ENCODE results near the gene THAP7. TPM values are rescaled to one million over a fixed set of nuclear protein-coding genes. Genes with fewer than 3 reads are reported as not detected.
A peak's percentile ranks its signal among the peaks of the same experiment; 100 is the strongest.

The THAP7 gene
- total RNA-seq, 1 experiment from 2014 or later: 38.5 TPM

- H3K4me1 ChIP-seq (ENCODE audit: insufficient read depth, low read length, poor library complexity, severe bottlenecking): peaks cover 18% of the 10 kb centered on the region
- TF ChIP-seq, protein P1, sequence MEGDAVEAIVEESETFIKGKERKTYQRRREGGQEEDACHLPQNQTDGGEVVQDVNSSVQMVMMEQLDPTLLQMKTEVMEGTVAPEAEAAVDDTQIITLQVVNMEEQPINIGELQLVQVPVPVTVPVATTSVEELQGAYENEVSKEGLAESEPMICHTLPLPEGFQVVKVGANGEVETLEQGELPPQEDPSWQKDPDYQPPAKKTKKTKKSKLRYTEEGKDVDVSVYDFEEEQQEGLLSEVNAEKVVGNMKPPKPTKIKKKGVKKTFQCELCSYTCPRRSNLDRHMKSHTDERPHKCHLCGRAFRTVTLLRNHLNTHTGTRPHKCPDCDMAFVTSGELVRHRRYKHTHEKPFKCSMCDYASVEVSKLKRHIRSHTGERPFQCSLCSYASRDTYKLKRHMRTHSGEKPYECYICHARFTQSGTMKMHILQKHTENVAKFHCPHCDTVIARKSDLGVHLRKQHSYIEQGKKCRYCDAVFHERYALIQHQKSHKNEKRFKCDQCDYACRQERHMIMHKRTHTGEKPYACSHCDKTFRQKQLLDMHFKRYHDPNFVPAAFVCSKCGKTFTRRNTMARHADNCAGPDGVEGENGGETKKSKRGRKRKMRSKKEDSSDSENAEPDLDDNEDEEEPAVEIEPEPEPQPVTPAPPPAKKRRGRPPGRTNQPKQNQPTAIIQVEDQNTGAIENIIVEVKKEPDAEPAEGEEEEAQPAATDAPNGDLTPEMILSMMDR (conservative IDR thresholded peaks at IDR 0.05; ENCODE audit: low read depth, low read length): no peak
- no peak for TF ChIP-seq EZH2 (IDR thresholded peaks at IDR 0.05; ENCODE audit: borderline replicate concordance, low read depth, low read length, poor library complexity, severe bottlenecking)
- no peak overlapping the region for H3K27ac ChIP-seq (ENCODE audit: low read depth, low read length, poor library complexity, severe bottlenecking)
- no TSS peak for BruUV-seq (replicated peaks)
- H3K9me3 ChIP-seq (ENCODE audit: low read depth, low read length, poor library complexity, severe bottlenecking): no peaks in the 10 kb centered on the region
- H3K36me3 ChIP-seq (ENCODE audit: insufficient read depth, low read length, poor library complexity, severe bottlenecking): peaks cover 17% of the 10 kb centered on the region
- no peaks in the 10 kb centered on the region for H3K27me3 ChIP-seq (replicated peaks; ENCODE audit: insufficient read depth, low read depth, low read length, poor library complexity)
- DNase-seq (ENCODE audit: low spot score): no peak
- ChIA-PET CTCF (no interaction called here), POLR2A (ENCODE audit: low non-redundant PET) (no interaction called here)
- no peak overlapping the region for H3K4me3 ChIP-seq (ENCODE audit: low read depth, low read length, poor library complexity, severe bottlenecking)
- intact Hi-C loops (cut with micrococcal nuclease; ENCODE audit: unreplicated experiment): no loop called here
Measured at GRCh38 chr22:21003782-21004181, 1.9 kb upstream of the THAP7 start.

GRCh38 chr22:21000987-21001600 is 824 bp downstream of the THAP7 start:
- TF ChIP-seq, protein P1 (conservative IDR thresholded peaks at IDR 0.05; ENCODE audit: low read depth, low read length): no peak
- no peak for TF ChIP-seq EZH2 (IDR thresholded peaks at IDR 0.05; ENCODE audit: borderline replicate concordance, low read depth, low read length, poor library complexity, severe bottlenecking)
- no TSS peak for BruUV-seq (replicated peaks)
- H3K9me3 ChIP-seq (ENCODE audit: low read depth, low read length, poor library complexity, severe bottlenecking): no peaks in the 10 kb centered on the region
- intact Hi-C loops (cut with micrococcal nuclease; ENCODE audit: unreplicated experiment): loop anchor here (2.0 kb wide), 1 partner anchor 82 kb away; no protein-coding TSS in a partner anchor
- H3K36me3 ChIP-seq (ENCODE audit: insufficient read depth, low read length, poor library complexity, severe bottlenecking): peaks cover 21% of the 10 kb centered on the region
- CTCF ChIA-PET: no interaction called here
- peak overlapping the region; percentile 85 for H3K4me3 ChIP-seq (ENCODE audit: low read depth, low read length, poor library complexity, severe bottlenecking)
- peaks cover 18% of the 10 kb centered on the region for H3K4me1 ChIP-seq (ENCODE audit: insufficient read depth, low read length, poor library complexity, severe bottlenecking)
- POLR2A ChIA-PET (ENCODE audit: low non-redundant PET): no interaction called here
- H3K27ac ChIP-seq (ENCODE audit: low read depth, low read length, poor library complexity, severe bottlenecking): peak overlapping the region; percentile 95
- H3K27me3 ChIP-seq (replicated peaks; ENCODE audit: insufficient read depth, low read depth, low read length, poor library complexity): no peaks in the 10 kb centered on the region
- DNase-seq (ENCODE audit: low spot score): no peak

DNA sequence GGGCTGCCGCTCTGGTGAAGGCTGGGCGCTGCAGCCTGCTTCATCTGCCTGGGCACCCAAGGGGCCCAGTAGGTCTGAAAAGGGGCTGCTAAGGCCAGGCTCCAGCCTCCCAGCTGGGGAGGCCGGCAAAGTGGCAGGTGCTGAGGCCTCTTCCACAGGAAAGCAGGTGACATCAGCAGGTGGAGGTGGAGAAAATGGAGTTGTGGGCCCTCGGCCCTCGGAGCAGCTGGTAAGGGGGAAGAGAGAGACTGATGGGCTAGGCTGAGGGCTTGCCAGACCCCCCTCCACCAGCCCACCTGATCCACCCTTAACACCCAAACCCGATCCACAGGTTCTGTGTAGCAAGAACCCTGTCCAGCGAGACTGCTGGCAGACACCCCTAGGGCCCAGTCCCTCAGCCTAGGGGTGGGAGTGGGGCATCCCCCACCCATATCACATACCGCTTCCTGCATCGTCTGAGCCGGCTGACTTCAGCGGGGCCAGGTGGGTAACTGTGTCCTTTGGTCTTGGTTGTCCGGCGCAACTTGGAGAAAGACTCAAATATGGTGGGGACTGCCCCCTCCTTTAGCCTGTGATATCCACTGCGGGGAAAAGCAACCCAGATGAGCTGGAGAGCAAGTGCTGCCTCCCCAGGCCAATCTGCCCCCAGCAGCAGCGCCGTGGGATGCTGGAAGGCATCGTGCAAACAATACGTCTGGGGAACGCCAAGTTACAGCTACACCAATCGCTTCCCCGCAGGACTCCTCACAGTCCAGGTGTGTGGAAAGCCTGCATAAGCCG is 1.5 kb downstream of the THAP7 start:
- BruUV-seq (replicated peaks): no TSS peak
- TF ChIP-seq EZH2 (IDR thresholded peaks at IDR 0.05; ENCODE audit: borderline replicate concordance, low read depth, low read length, poor library complexity, severe bottlenecking): no peak
- TF ChIP-seq, protein P1 (conservative IDR thresholded peaks at IDR 0.05; ENCODE audit: low read depth, low read length): no peak
- intact Hi-C loops (cut with micrococcal nuclease; ENCODE audit: unreplicated experiment): loop anchor here (2.0 kb wide), 1 partner anchor 82 kb away; no protein-coding TSS in a partner anchor

More for the DNA sequence above, 1.5 kb downstream of the THAP7 start:
- H3K36me3 ChIP-seq (ENCODE audit: insufficient read depth, low read length, poor library complexity, severe bottlenecking): peaks cover 21% of the 10 kb centered on the region
- H3K4me3 ChIP-seq (ENCODE audit: low read depth, low read length, poor library complexity, severe bottlenecking): peak overlapping the region; percentile 85
- peak overlapping the region; percentile 95 for H3K27ac ChIP-seq (ENCODE audit: low read depth, low read length, poor library complexity, severe bottlenecking)
- H3K4me1 ChIP-seq (ENCODE audit: insufficient read depth, low read length, poor library complexity, severe bottlenecking): peaks cover 18% of the 10 kb centered on the region
- DNase-seq (ENCODE audit: low spot score): no peak
- no peaks in the 10 kb centered on the region for H3K9me3 ChIP-seq (ENCODE audit: low read depth, low read length, poor library complexity, severe bottlenecking)
- ChIA-PET CTCF (no interaction called here), POLR2A (ENCODE audit: low non-redundant PET) (interaction anchor here (0.6 kb wide), 1 partner anchor 11 kb away, joined by 3 read pairs; no protein-coding TSS in a partner anchor)
- no peaks in the 10 kb centered on the region for H3K27me3 ChIP-seq (replicated peaks; ENCODE audit: insufficient read depth, low read depth, low read length, poor library complexity)

Data from A673 (cell line).